ENCODE measurements around the gene RFPL2.

DNA sequence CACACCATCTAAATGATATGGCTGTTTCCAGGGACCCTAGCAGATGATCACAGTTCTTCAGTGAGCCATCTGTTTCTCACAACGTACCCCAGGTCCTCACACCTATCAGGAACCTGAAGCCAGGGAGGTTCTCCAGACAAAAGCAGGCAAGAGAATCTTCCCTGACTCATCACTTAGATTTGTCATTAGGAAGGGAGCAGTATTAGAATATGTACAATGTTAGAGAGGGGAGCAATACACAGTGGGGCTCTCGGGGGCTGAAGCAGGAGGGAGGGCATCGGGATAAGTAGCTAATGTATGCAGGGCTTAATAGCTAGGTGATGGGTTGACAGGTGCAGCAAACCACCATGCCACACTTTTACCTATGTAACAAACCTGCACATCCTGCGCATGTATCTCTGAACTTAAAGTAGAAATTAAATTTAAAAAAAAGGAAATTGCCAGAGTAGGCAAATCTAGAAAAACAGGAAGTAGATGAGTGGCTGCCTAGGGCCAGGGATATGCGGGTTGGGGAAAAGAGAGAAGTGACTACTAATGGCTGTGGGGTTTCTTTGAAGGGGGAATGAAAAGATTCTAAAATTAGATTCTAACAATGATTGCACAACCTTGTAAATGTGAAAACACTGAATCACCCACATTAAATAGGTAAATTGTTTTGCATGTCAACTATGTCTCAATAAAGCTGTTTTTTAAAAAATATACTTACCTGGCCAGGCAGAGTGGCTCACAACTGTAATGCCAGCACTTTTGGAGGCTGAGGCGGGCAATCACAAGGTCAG lies 60.2 kb downstream of the RFPL2 start:
- TF ChIP-seq CTCF (IDR thresholded peaks at IDR 0.05) (no peak), POLR2A (IDR thresholded peaks at IDR 0.05) (no peak)

All from prostate gland (tissue), 2 donors.